HCT116 (cell line): ENCODE results near the gene CPEB3. TPM values are rescaled to one million over a fixed set of nuclear protein-coding genes. Genes with fewer than 3 reads are reported as not detected.

Experiments used
- ATAC-seq: fragments of 200-7000 bp; cut with Tn5 transposase; 2 replicates; pipeline ENCODE4 v1.9.1; 2020; ENCODE audit warnings: mild to moderate bottlenecking, moderate library complexity
- BruUV-seq: library from RNA; stranded (reverse); fragments of 400-500 nt; replicated peaks from 2 replicates; lab custom pipeline; 2021; lab: Mats Ljungman, UMichigan
- CTCF ChIA-PET: fragments of 300-600 bp; sonication (Branson Sonifier 250); formaldehyde crosslinking; loops from one replicate; lab custom pipeline; 2021; ENCODE audit warnings: antibody characterized with exemption; lab: Charles Lee
- POLR2A ChIA-PET: fragments of 300-600, 350-600 bp; sonication (Branson Sonifier 250); formaldehyde crosslinking; loops from one replicate; lab custom pipeline; 2021; ENCODE audit warnings: antibody characterized with exemption; lab: Charles Lee
- RAD21 ChIA-PET, 2 experiments: fragments of 300-600 bp; sonication (Branson Sonifier 250); formaldehyde crosslinking; loops; one replicate each; lab custom pipeline; 2023; ENCODE audit warnings: low total read pairs in 2 of 2; ENCODE audit not compliant: uncharacterized antibody in 2 of 2, unreplicated experiment in 2 of 2, low non-redundant PET in 1 of 2; lab: Charles Lee
- DNase-seq: peaks from one replicate; pipeline ENCODE4 v3.0.0-alpha.2; 2010; ENCODE audit warnings: low read depth, low spot score
- H2AFZ ChIP-seq: fragments of 200-600 bp; shearing (Covaris generic), sonication (generic); 2 replicates; pipeline ENCODE4 v1.6.1; 2017; ENCODE audit warnings: low read depth, mixed run types, mixed read lengths, antibody characterized with exemption, low read length; ENCODE audit not compliant: poor library complexity, severe bottlenecking
- H3K27ac ChIP-seq: 2 replicates; pipeline ENCODE4 v1.5.1; 2012; ENCODE audit warnings: low read depth, low read length
- H3K27me3 ChIP-seq: fragments of 200-600 bp; sonication (generic); 2 replicates; pipeline ENCODE4 v1.6.1; 2016; ENCODE audit warnings: mixed run types, low read length, mixed read lengths; ENCODE audit not compliant: insufficient read depth
- H3K36me3 ChIP-seq, 2 experiments: fragments of 200-500 bp in 1 of 2; fragments of 200-600 bp in 1 of 2; sonication (Bioruptor generic) in 1 of 2; sonication (generic) in 1 of 2; 2 replicates each; pipeline versions ENCODE4 v1.5.1 to v1.6.1; 2014 to 2016; ENCODE audit warnings: low read length in 2 of 2, inconsistent platforms in 1 of 2, mixed read lengths in 1 of 2, mixed run types in 1 of 2; ENCODE audit not compliant: insufficient read depth in 2 of 2, control insufficient read depth in 1 of 2
- H3K4me1 ChIP-seq, 2 experiments: fragments of 200-600 bp in 1 of 2; sonication (generic) in 1 of 2; 2 replicates each; pipeline versions ENCODE4 v1.5.1 to v1.6.1; 2012 to 2017; ENCODE audit warnings: low read length in 2 of 2, inconsistent platforms in 1 of 2, mild to moderate bottlenecking in 1 of 2, mixed read lengths in 1 of 2, mixed run types in 1 of 2, moderate library complexity in 1 of 2; ENCODE audit not compliant: insufficient read depth in 2 of 2, control insufficient read depth in 1 of 2
- H3K4me2 ChIP-seq: fragments of 200-600 bp; sonication (generic); 2 replicates; pipeline ENCODE4 v1.6.1; 2017; ENCODE audit warnings: mixed run types, low read length, mixed read lengths
- H3K4me3 ChIP-seq, 2 experiments: fragments of 200-600 bp in 1 of 2; sonication (generic) in 1 of 2; replicated peaks in 1 of 2; 2 replicates each; pipeline ENCODE4 v1.5.1; 2011 to 2016; ENCODE audit warnings: low read length in 2 of 2, control low read depth in 1 of 2, low read depth in 1 of 2, mild to moderate bottlenecking in 1 of 2, mixed read lengths in 1 of 2, mixed run types in 1 of 2
- H3K79me2 ChIP-seq: fragments of 200-600 bp; sonication (generic); 2 replicates; pipeline ENCODE4 v1.6.1; 2017; ENCODE audit warnings: mild to moderate bottlenecking, mixed run types, low read length, moderate library complexity, mixed read lengths; ENCODE audit not compliant: insufficient read depth
- H3K9ac ChIP-seq: fragments of 200-600 bp; sonication (generic); 2 replicates; pipeline ENCODE4 v1.6.1; 2016; ENCODE audit warnings: low read length, mixed read lengths
- H3K9me2 ChIP-seq: fragments of 200-600 bp; sonication (generic), shearing (Covaris generic); 2 replicates; pipeline ENCODE4 v1.6.1; 2017; ENCODE audit warnings: mixed run types, mild to moderate bottlenecking, moderate library complexity; ENCODE audit not compliant: insufficient read depth
- H3K9me3 ChIP-seq, 2 experiments: fragments of 200-500 bp in 1 of 2; fragments of 200-600 bp in 1 of 2; sonication (Bioruptor generic) in 1 of 2; sonication (generic) in 1 of 2; 2 replicates each; pipeline ENCODE4 v1.6.1; 2014 to 2017; ENCODE audit warnings: low read length in 2 of 2, mixed read lengths in 2 of 2, inconsistent platforms in 1 of 2, low read depth in 1 of 2, mild to moderate bottlenecking in 1 of 2, mixed run types in 1 of 2, moderate library complexity in 1 of 2; ENCODE audit not compliant: control insufficient read depth in 1 of 2, insufficient read depth in 1 of 2
- H4K20me1 ChIP-seq: fragments of 200-600 bp; sonication (generic), shearing (Covaris generic); 2 replicates; pipeline ENCODE4 v1.6.1; 2017; ENCODE audit warnings: mixed run types, mild to moderate bottlenecking, moderate library complexity; ENCODE audit not compliant: insufficient read depth
- CBX3 ChIP-seq: IDR thresholded peaks from 2 replicates; pipeline ENCODE4 v1.6.1; 2012; ENCODE audit warnings: low read depth
- CEBPB ChIP-seq: IDR thresholded peaks from 2 replicates; pipeline ENCODE4 v1.6.1; 2012; ENCODE audit warnings: low read depth
- EGR1 ChIP-seq: IDR thresholded peaks from 2 replicates; pipeline ENCODE4 v1.6.1; 2012; ENCODE audit warnings: low read depth
- ELF1 ChIP-seq: IDR thresholded peaks from 2 replicates; pipeline ENCODE4 v1.6.1; 2012; ENCODE audit warnings: low read depth, borderline replicate concordance
- EZH2 ChIP-seq: fragments of 200-600 bp; sonication (generic); IDR thresholded peaks from 2 replicates; pipeline ENCODE4 v1.6.1; 2017; ENCODE audit warnings: antibody characterized with exemption, mixed run types
- EZH2phosphoT487 ChIP-seq: fragments of 200-600 bp; IDR thresholded peaks from 2 replicates; pipeline ENCODE4 v1.6.1; 2018; ENCODE audit warnings: antibody characterized with exemption, borderline replicate concordance
- FOSL1 ChIP-seq: IDR thresholded peaks from 2 replicates; pipeline ENCODE4 v1.6.1; 2012; ENCODE audit warnings: low read depth
- JUND ChIP-seq: IDR thresholded peaks from 2 replicates; pipeline ENCODE4 v1.6.1; 2012
- POLR2A ChIP-seq: IDR thresholded peaks from 2 replicates; pipeline ENCODE4 v1.7.0; 2011; ENCODE audit warnings: borderline replicate concordance; ENCODE audit not compliant: insufficient read depth, insufficient read length; ENCODE audit errors: extremely low read depth
- POLR2AphosphoS5 ChIP-seq: IDR thresholded peaks from 2 replicates; pipeline ENCODE4 v1.6.1; 2011; ENCODE audit warnings: mild to moderate bottlenecking, low read depth, low read length, moderate library complexity
- RAD21 ChIP-seq: IDR thresholded peaks from 2 replicates; pipeline ENCODE4 v1.6.1; 2012; ENCODE audit warnings: low read depth, mild to moderate bottlenecking
- SIN3A ChIP-seq: IDR thresholded peaks from 2 replicates; pipeline ENCODE4 v1.6.1; 2012; ENCODE audit warnings: low read depth
- SP1 ChIP-seq: IDR thresholded peaks from 2 replicates; pipeline ENCODE4 v1.6.1; 2012; ENCODE audit warnings: low read depth
- SRF ChIP-seq: IDR thresholded peaks from 2 replicates; pipeline ENCODE4 v1.6.1; 2012; ENCODE audit warnings: low read depth
- ZFX ChIP-seq: fragments of 450-650 bp; IDR thresholded peaks from 2 replicates; pipeline ENCODE4 v1.6.1; 2017
- ZNF274 ChIP-seq: fragments of 200-500 bp; sonication (Bioruptor generic); IDR thresholded peaks from 2 replicates; pipeline ENCODE4 v1.6.1; 2014; ENCODE audit warnings: mild to moderate bottlenecking, low read depth, low read length, inconsistent platforms
- intact Hi-C: fragments of 100-400 bp; cut with micrococcal nuclease; formaldehyde crosslinking; loops from 2 replicates; pipeline ENCODE4 v1.10.0; 2022
- total RNA-seq: library from RNA; stranded (reverse); gene quantifications from one replicate; pipeline ENCODE4 v1.2.1, GENCODE V29; 2021; ENCODE audit not compliant: unreplicated experiment
- TF ChIP-seq, protein P1 (sequence below): IDR thresholded peaks from 2 replicates; pipeline ENCODE4 v1.6.1; 2012
- TF ChIP-seq, protein P2 (sequence below): IDR thresholded peaks from 2 replicates; pipeline ENCODE4 v1.6.1; 2012; ENCODE audit warnings: low read depth
- TF ChIP-seq, protein P3 (sequence below): IDR thresholded peaks from 2 replicates; pipeline ENCODE4 v1.6.1; 2012
- TF ChIP-seq, protein P4 (sequence below): IDR thresholded peaks from 2 replicates; pipeline ENCODE4 v1.6.1; 2011; ENCODE audit warnings: mild to moderate bottlenecking, low read length, moderate library complexity; ENCODE audit not compliant: insufficient replicate concordance; ENCODE audit errors: extremely low read depth

The CPEB3 gene
- total RNA-seq, 1 experiment from 2014 or later: 3.0 TPM

DNA sequence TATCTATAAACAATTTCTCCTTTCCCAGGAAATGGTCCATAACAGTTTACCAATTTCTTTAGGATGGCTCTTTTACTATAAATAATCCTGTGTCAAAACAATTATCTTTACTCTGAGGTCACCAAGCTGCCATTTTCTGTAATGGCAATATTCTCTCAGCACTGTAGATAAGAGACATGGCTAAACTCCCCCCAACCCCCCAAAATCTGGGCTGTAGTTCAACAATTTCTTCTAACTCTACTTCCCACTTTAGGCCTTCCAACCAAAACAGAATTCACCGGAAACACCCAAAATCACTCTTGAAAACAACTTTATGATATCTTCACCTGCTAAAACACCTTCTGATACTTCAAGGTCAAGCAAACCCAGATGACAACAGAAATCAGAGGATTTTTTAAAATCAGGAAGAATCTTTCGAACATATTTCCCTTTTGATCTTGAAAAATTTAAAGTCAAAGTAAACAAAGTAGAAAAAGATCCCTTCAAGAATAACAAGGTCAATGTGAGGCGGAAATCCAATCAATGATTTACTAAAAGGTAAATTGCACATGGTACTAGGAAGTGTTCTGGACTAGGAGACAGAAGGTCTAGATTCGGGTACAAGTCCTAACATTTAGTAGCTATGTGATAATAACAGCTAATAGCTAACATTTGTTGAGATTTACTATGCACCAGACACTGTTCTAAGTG is 176.8 kb downstream of the CPEB3 start:
- H4K20me1 ChIP-seq: no peaks in the 10 kb centered on the region
- POLR2A ChIA-PET: no interaction called here
- H3K4me2 ChIP-seq: no peak overlapping the region

More for the DNA sequence above, 176.8 kb downstream of the CPEB3 start:
- RAD21 ChIA-PET: no interaction called here
- Histone ChIP-seq H3K4me1 (no peaks in the 10 kb centered on the region), H2AFZ (no peak overlapping the region), H3K4me3 (no peak overlapping the region), H3K27me3 (no peaks in the 10 kb centered on the region), H3K9me3 (no peaks in the 10 kb centered on the region), H3K9me2 (no peaks in the 10 kb centered on the region), H3K36me3 (no peaks in the 10 kb centered on the region), H3K9ac (no peak overlapping the region), H3K27ac (no peak overlapping the region), H3K79me2 (no peaks in the 10 kb centered on the region)
- ATAC-seq: no peak
- TF ChIP-seq JUND: no peak
- no peak for TF ChIP-seq EGR1
- TF ChIP-seq SRF: no peak
- TF ChIP-seq, protein P1, sequence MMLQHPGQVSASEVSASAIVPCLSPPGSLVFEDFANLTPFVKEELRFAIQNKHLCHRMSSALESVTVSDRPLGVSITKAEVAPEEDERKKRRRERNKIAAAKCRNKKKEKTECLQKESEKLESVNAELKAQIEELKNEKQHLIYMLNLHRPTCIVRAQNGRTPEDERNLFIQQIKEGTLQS: no peak
- TF ChIP-seq ZFX: no peak
- TF ChIP-seq CBX3: no peak
- TF ChIP-seq POLR2A: no peak
- TF ChIP-seq EZH2: no peak
- TF ChIP-seq, protein P2, sequence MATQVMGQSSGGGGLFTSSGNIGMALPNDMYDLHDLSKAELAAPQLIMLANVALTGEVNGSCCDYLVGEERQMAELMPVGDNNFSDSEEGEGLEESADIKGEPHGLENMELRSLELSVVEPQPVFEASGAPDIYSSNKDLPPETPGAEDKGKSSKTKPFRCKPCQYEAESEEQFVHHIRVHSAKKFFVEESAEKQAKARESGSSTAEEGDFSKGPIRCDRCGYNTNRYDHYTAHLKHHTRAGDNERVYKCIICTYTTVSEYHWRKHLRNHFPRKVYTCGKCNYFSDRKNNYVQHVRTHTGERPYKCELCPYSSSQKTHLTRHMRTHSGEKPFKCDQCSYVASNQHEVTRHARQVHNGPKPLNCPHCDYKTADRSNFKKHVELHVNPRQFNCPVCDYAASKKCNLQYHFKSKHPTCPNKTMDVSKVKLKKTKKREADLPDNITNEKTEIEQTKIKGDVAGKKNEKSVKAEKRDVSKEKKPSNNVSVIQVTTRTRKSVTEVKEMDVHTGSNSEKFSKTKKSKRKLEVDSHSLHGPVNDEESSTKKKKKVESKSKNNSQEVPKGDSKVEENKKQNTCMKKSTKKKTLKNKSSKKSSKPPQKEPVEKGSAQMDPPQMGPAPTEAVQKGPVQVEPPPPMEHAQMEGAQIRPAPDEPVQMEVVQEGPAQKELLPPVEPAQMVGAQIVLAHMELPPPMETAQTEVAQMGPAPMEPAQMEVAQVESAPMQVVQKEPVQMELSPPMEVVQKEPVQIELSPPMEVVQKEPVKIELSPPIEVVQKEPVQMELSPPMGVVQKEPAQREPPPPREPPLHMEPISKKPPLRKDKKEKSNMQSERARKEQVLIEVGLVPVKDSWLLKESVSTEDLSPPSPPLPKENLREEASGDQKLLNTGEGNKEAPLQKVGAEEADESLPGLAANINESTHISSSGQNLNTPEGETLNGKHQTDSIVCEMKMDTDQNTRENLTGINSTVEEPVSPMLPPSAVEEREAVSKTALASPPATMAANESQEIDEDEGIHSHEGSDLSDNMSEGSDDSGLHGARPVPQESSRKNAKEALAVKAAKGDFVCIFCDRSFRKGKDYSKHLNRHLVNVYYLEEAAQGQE: no peak
- no peak for TF ChIP-seq SP1
- no peak for TF ChIP-seq ZNF274
- no peak for TF ChIP-seq ELF1
- no peak for TF ChIP-seq CEBPB
- TF ChIP-seq RAD21: no peak
- TF ChIP-seq SIN3A: no peak
- no peak for TF ChIP-seq EZH2phosphoT487
- no peak for TF ChIP-seq FOSL1
- TF ChIP-seq, protein P3, sequence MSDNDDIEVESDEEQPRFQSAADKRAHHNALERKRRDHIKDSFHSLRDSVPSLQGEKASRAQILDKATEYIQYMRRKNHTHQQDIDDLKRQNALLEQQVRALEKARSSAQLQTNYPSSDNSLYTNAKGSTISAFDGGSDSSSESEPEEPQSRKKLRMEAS: no peak
- TF ChIP-seq, protein P4, sequence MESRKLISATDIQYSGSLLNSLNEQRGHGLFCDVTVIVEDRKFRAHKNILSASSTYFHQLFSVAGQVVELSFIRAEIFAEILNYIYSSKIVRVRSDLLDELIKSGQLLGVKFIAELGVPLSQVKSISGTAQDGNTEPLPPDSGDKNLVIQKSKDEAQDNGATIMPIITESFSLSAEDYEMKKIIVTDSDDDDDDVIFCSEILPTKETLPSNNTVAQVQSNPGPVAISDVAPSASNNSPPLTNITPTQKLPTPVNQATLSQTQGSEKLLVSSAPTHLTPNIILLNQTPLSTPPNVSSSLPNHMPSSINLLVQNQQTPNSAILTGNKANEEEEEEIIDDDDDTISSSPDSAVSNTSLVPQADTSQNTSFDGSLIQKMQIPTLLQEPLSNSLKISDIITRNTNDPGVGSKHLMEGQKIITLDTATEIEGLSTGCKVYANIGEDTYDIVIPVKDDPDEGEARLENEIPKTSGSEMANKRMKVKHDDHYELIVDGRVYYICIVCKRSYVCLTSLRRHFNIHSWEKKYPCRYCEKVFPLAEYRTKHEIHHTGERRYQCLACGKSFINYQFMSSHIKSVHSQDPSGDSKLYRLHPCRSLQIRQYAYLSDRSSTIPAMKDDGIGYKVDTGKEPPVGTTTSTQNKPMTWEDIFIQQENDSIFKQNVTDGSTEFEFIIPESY: no peak
- no peak for TF ChIP-seq POLR2AphosphoS5
- CTCF ChIA-PET: no interaction called here
- DNase-seq: no peak
- intact Hi-C loops: no loop called here
- no TSS peak for BruUV-seq
